K562 (cell line): Measurements from ENCODE around the gene UQCR11. TPM values are rescaled to one million over a fixed set of nuclear protein-coding genes. Genes with fewer than 3 reads are reported as not detected.

ENCODE experiments used
- CEBPZ ChIP-seq: fragments of 150-350 bp; IDR thresholded peaks from 2 replicates; pipeline ENCODE4 v1.6.1; 2014; ENCODE audit warnings: low read depth, mild to moderate bottlenecking, low read length, borderline replicate concordance
- REST ChIP-seq, 2 experiments: fragments of 450-650 bp; formaldehyde crosslinking in 1 of 2; IDR thresholded peaks; 2 replicates each; pipeline versions ENCODE4 v1.4.0 to v1.6.1; 2014 to 2020; ENCODE audit warnings: mild to moderate bottlenecking in 2 of 2, borderline replicate concordance in 1 of 2, low read depth in 1 of 2
- XRCC4 ChIP-seq: IDR thresholded peaks from one replicate; pipeline ENCODE4 v1.6.1; 2011; ENCODE audit not compliant: insufficient read depth, insufficient read length; ENCODE audit errors: extremely low read depth
- ZBTB34 ChIP-seq: fragments of 250-450 bp; sonication (Bioruptor Pico); IDR thresholded peaks from 2 replicates; pipeline ENCODE4 v1.8.0; 2021; ENCODE audit warnings: mild to moderate bottlenecking, moderate library complexity
- ZNF277 ChIP-seq: fragments of 250-450 bp; sonication (Bioruptor Pico); IDR thresholded peaks from 2 replicates; pipeline ENCODE4 v1.8.0; 2022; ENCODE audit warnings: inconsistent platforms, mild to moderate bottlenecking, moderate library complexity, borderline replicate concordance
- ZNF384 ChIP-seq: IDR thresholded peaks from 2 replicates; pipeline ENCODE4 v1.6.1; 2012; ENCODE audit warnings: low read depth, low read length, improper control_type of control experiment
- polyA plus RNA-seq, 8 experiments: library from polyadenylated mRNA; depleted of rRNA in 4 of 8; stranded (reverse) in 5 of 8; unstranded in 3 of 8; fragments of >200 nt; fragmentation: Nextera tagmentation in 2 of 8; fragmentation: Illumina TruSeq in 1 of 8; extraction: Ambion mirVana in 2 of 8; extraction: Trizol in 1 of 8; gene quantifications; 2 replicates each; pipeline versions ENCODE4 v1.2.1 to v1.2.3, GENCODE V29; 2011 to 2014; ENCODE audit warnings: inconsistent platforms in 1 of 8, missing spikeins in 1 of 8
- total RNA-seq, 7 experiments: library from RNA; depleted of rRNA in 6 of 7; stranded (reverse); fragments of >200 nt in 6 of 7; fragmentation: Illumina TruSeq in 2 of 7; extraction: Trizol in 2 of 7; gene quantifications; 2 replicates each; pipeline versions ENCODE4 v1.2.1 to v1.2.3, GENCODE V29; 2011 to 2021; ENCODE audit warnings: low replicate concordance in 1 of 7

Gene UQCR11
- total and polyA plus RNA-seq, 9 of the 15 experiments (the other 6 are each of a cell fraction or from before 2014, with no cell fraction given): 57.6 to 394 (median 259) TPM

- peak; percentile 93 for TF ChIP-seq CEBPZ
- TF ChIP-seq ZNF384: no peak
- no peak for TF ChIP-seq ZBTB34 (CRISPR knock-in tag)
- TF ChIP-seq REST (IDR thresholded peaks at IDR 0.05; ENCODE audit: borderline replicate concordance): no peak
- peak; percentile 39; the same call in 1 of the 2 replicates for TF ChIP-seq REST (CRISPR knock-in tag; IDR thresholded peaks at IDR 0.05; ENCODE audit: low read depth)
- no peak for TF ChIP-seq XRCC4
- no peak for TF ChIP-seq ZNF277
These were observed 47.4 kb upstream of the UQCR11 start, which contains the start of gene TCF3 (continued) for GRCh38 chr19:1652471-1653299.
